Suprapubic skin (tissue), 4 donors: Measurements from ENCODE around the gene AARSD1. TPM values are rescaled to one million over a fixed set of nuclear protein-coding genes. Genes with fewer than 3 reads are reported as not detected.
A peak's percentile ranks its signal among the peaks of the same experiment; 100 is the strongest.
"Not testable (repeated sequence)": the region's sequence is repeated elsewhere in the genome, so short reads cannot be mapped to it uniquely, and the experiment has no call there.

Experiments
- DNase-seq, 2 donors: peaks; one replicate each; pipeline ENCODE4 v3.0.0-alpha.2; 2019; ENCODE audit warnings: low spot score in 2 of 2
- H3K27ac ChIP-seq: fragments of 200-600 bp; sonication (generic); one replicate; pipeline ENCODE4 v1.5.1; 2019
- H3K27me3 ChIP-seq: fragments of 200-600 bp; sonication (generic); one replicate; pipeline ENCODE4 v1.5.1; 2019
- H3K36me3 ChIP-seq: fragments of 200-600 bp; sonication (generic); one replicate; pipeline ENCODE4 v1.5.1; 2019
- H3K4me1 ChIP-seq: fragments of 200-600 bp; sonication (generic); one replicate; pipeline ENCODE4 v1.5.1; 2019
- H3K4me3 ChIP-seq: fragments of 200-600 bp; sonication (generic); one replicate; pipeline ENCODE4 v1.5.1; 2019; ENCODE audit warnings: mild to moderate bottlenecking
- H3K9me3 ChIP-seq: fragments of 200-600 bp; sonication (generic); one replicate; pipeline ENCODE4 v1.5.1; 2019
- EP300 ChIP-seq: sonication (generic); formaldehyde crosslinking; IDR thresholded peaks from one replicate; pipeline ENCODE4 v1.6.1; 2017; ENCODE audit warnings: antibody characterized with exemption
- POLR2A ChIP-seq, 2 donors: fragments of 450-650 bp; IDR thresholded peaks; one replicate each; pipeline ENCODE4 v1.6.1; 2017; ENCODE audit warnings: antibody characterized with exemption in 2 of 2, mild to moderate bottlenecking in 2 of 2, moderate library complexity in 2 of 2
- POLR2AphosphoS5 ChIP-seq, 3 donors: sonication (generic); formaldehyde crosslinking; IDR thresholded peaks; one replicate each; pipeline ENCODE4 v1.6.1; 2017; ENCODE audit warnings: antibody characterized with exemption in 3 of 3
- WGBS: methylation state at CpG from one replicate; pipeline ENCODE4 v1.1.5; 2018; 5-methylcytosine and 5-hydroxymethylcytosine counted together
- total RNA-seq, 4 donors: library from RNA; depleted of rRNA; stranded (reverse); fragments of >200 nt; gene quantifications; one replicate each; pipeline ENCODE4 v1.1.0, GENCODE V29; 2016
- TF ChIP-seq, protein P1 (sequence below), 2 donors: fragments of 200-600 bp in 1 of 2; fragments of 450-650 bp in 1 of 2; sonication (generic) in 1 of 2; IDR thresholded peaks; one replicate each; pipeline ENCODE4 v1.5.1; 2016 to 2019; ENCODE audit warnings: antibody characterized with exemption in 2 of 2, mild to moderate bottlenecking in 1 of 2, moderate library complexity in 1 of 2

The AARSD1 gene
- total RNA-seq, 4 donors from 2014 or later = 13.6 to 25.1 (median 16.9) TPM

DNA sequence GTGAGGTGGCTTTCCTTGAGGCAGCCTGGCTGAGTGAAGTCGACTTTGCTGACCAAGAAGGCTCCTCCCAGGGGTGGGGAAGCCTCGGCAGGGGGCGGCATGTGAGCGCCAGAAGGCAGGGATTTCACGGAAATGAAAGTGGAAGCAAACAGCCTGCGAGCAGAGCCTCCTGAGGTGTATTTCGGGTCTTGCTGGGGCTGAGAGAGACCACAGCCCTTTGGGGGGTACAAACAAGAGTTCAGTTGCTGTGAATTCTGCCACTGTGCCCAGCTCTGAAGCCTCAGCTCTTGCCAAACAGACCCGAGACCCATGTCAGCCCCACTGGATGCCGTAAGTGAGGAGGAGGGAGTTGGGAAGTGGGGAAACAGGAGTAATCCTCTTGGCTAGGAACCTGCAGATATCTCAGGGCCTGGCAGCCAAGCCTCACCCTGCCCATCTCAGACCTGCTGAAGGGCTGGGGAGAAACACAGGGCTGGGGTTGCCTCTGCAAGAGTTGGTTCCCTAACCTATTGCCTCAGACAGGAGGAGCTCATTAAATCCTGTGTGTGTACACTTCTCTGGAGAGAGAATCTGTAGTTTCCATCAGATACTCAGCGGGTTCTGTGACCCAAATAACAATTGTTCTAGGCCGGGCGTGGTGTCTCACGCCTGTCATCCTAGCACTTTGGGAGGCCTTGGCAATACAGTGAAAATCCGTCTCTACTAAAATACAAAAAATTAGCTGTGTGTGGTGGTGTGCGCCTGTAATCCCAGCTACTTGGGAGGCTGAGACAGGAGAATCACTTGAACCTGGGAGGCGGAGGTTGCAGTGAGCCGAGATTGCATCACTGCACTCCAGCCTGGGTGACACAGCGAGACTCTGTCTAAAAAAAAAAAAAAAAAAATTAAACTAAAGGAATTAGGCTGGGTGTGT, 42.6 kb upstream of the AARSD1 start, which contains the start of gene IFI35:
Gene IFI35 (plus strand): TSS at position 146 of the 913 bp plus-strand sequence. CDS start 164 bp downstream, at position 310.
- DNase-seq = peak; percentile 92
- TF ChIP-seq, protein P1, sequence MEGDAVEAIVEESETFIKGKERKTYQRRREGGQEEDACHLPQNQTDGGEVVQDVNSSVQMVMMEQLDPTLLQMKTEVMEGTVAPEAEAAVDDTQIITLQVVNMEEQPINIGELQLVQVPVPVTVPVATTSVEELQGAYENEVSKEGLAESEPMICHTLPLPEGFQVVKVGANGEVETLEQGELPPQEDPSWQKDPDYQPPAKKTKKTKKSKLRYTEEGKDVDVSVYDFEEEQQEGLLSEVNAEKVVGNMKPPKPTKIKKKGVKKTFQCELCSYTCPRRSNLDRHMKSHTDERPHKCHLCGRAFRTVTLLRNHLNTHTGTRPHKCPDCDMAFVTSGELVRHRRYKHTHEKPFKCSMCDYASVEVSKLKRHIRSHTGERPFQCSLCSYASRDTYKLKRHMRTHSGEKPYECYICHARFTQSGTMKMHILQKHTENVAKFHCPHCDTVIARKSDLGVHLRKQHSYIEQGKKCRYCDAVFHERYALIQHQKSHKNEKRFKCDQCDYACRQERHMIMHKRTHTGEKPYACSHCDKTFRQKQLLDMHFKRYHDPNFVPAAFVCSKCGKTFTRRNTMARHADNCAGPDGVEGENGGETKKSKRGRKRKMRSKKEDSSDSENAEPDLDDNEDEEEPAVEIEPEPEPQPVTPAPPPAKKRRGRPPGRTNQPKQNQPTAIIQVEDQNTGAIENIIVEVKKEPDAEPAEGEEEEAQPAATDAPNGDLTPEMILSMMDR (IDR thresholded peaks at IDR 0.05) = peak in 1 of 2 donors; percentile 21
- peak in 1 of 2 donors; percentile 34 for TF ChIP-seq POLR2A (IDR thresholded peaks at IDR 0.05)
- no peak for TF ChIP-seq EP300
- peak in 1 of 3 donors; percentile 49 for TF ChIP-seq POLR2AphosphoS5 (IDR thresholded peaks at IDR 0.05)
- Histone ChIP-seq H3K27ac (peak within 1 kb of the TSS; percentile 95), H3K4me1 (peaks cover 42% of the 10 kb centered on the region), H3K4me3 (peak within 1 kb of the TSS; percentile 67), H3K36me3 (peaks cover 20% of the 10 kb centered on the region), H3K27me3 (no peaks in the 10 kb centered on the region), H3K9me3 (no peaks in the 10 kb centered on the region)
- WGBS = 16% methylated on average over 16 of the region's 18 CpGs

DNA sequence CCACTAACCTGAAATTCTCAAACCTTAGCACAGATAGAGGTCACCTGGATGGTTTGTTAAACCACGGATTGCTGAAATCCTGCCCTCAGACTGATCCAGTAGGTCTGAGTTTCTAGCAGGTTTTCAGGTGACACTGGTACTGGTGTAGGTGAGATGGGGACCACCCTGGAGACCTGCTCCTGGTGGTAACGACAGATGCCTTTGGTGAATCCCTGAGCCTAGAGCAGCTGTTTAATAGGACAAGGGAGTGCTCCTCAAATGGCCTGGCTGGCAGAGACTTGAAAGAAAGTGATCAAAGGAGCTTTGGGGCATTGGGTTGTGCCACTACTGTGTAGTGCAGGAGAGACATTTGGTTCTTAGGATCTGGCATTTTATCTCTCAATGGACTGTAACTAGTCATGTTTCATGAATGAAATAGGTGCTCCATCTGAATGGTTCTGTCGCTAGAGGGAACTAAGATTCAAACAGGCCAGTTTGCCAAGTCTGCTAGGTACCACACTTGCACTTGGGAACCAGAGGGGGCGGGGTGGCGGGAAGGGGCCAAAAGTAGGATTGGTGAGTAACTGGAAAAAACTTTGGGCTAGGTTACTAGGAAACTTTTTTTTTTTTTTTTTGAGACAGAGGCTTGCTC, 39.4 kb upstream of the AARSD1 start:
- no peak overlapping the region for H3K4me3 ChIP-seq
- no peaks in the 10 kb centered on the region for H3K27me3 ChIP-seq
- no peaks in the 10 kb centered on the region for H3K9me3 ChIP-seq
- 76% methylated on average over 5 of the region's 5 CpGs for WGBS
- H3K36me3 ChIP-seq = peaks cover 40% of the 10 kb centered on the region
- H3K27ac ChIP-seq = no peak overlapping the region
- no peak for DNase-seq
- TF ChIP-seq, protein P1 (IDR thresholded peaks at IDR 0.05) = no peak
- no peak for TF ChIP-seq POLR2AphosphoS5 (IDR thresholded peaks at IDR 0.05)
- TF ChIP-seq POLR2A (IDR thresholded peaks at IDR 0.05) = no peak
- TF ChIP-seq EP300 = no peak
- H3K4me1 ChIP-seq = peaks cover 35% of the 10 kb centered on the region

DNA sequence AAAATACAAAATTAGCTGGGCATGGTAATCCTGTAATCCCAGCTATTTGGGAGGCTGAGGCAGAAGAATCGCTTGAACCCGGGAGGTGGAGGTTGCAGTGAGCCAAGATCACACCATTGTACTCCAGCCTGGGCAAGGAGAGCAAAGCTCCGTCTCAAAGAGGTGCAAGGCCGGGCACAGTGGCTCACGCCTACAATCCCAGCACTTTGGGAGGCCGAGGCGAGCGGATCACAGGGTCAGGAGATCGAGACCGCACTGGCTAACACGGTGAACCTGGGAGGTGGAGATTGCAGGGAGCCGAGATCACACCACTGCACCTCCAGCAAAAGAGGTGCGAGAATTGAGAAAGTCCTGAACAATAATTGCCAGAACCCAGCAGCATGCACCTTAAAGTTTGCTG, 36.6 kb upstream of the AARSD1 start:
- not testable (repeated sequence) for DNase-seq, H3K4me3 ChIP-seq, H3K27me3 ChIP-seq, H3K27ac ChIP-seq, H3K9me3 ChIP-seq
- 94% methylated on average over 13 of the region's 13 CpGs for WGBS
- H3K36me3 ChIP-seq = peaks cover 40% of the 10 kb centered on the region
- H3K4me1 ChIP-seq = peaks cover 30% of the 10 kb centered on the region

DNA sequence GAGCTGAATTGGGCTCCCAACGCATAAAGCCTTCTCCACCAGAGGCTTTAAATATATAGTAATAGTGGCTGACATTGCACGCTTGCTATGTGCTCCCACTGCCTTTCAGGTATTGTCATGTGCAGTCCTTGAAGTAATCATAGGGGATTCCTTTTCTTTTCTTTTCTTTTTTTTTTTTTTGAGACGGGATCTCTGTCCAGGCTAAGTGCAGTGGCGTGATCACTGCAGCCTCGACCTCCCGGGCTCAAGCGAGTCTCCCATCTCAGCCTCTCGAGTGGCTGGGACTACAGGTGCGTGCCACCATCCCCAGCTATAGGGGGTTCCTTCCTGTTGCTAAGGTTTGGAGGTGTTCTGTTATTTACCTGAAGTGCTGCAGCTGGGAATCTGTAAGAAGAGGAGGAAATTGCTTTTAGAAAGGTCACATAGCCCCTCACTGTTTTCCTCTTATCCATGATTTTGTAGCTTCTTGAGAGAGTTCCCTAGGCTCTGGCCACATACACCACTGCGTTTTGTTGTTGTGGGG, 34.8 kb upstream of the AARSD1 start:
- peaks cover 40% of the 10 kb centered on the region for H3K36me3 ChIP-seq
- peaks cover 30% of the 10 kb centered on the region for H3K4me1 ChIP-seq
- H3K27ac ChIP-seq = peak overlapping the region; percentile 92
- DNase-seq = no peak
- H3K4me3 ChIP-seq = peak overlapping the region; percentile 81
- TF ChIP-seq, protein P1 (IDR thresholded peaks at IDR 0.05) = no peak
- no peak for TF ChIP-seq EP300
- TF ChIP-seq POLR2AphosphoS5 (IDR thresholded peaks at IDR 0.05) = no peak
- TF ChIP-seq POLR2A (IDR thresholded peaks at IDR 0.05) = no peak
- WGBS = 20% methylated on average over 10 of the region's 10 CpGs
- no peaks in the 10 kb centered on the region for H3K27me3 ChIP-seq
- no peaks in the 10 kb centered on the region for H3K9me3 ChIP-seq

DNA sequence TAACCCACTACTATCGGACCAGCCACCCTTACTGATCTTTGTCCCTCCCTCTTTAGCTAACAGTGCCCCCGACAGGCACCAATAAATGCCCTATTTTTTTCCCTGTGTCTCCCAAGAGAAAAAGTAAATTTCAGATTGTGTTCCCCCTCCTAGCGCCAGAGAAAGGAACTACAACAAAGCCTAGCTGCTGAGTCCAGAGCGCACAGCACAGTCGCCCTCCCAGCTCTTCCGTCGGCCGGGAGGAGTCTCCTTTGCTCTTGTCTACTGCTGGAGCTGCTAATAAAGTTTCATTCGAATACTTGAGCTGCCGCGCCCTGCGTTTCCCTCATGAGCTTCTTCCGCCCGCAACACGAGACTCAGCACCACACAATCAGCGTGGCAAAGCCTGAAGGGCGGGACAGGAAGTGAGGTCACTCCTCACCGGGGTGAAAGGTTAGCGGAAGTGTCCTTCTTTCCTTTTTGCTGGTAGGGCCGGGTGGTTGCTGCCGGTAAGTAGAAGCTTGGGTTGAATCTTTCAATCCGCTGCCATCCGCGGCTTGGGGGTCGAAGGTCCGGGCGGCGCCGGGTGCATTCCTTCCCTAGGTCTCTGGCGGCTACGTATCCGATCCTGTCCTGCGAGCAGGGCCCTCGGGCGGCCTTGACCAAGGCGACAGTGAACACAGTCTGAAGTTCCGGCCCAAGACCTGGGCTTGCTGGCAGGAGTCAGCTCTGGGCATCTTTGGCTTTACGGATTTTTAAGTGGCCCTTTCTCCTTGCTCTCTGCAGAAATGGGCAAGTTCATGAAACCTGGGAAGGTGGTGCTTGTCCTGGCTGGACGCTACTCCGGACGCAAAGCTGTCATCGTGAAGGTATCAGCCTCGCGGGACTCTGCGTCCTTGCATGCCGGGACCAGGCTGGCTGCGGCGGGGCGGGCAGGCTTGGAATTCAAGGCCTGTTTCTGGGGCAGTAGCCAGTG, 34.0 kb upstream of the AARSD1 start, which contains the start of gene RPL27:
Gene RPL27 (plus strand): TSS at position 436 of the 955 bp plus-strand sequence. CDS start 332 bp downstream, at position 768.
- 0% methylated on average over 31 of the region's 49 CpGs for whole genome bisulfite sequencing
- peaks cover 27% of the 10 kb centered on the region for H3K4me1 ChIP-seq

More for the DNA sequence above, 34.0 kb upstream of the AARSD1 start, which contains the start of gene RPL27:
- Histone ChIP-seq H3K9me3 (no peaks in the 10 kb centered on the region), H3K27ac (peak within 1 kb of the TSS; percentile 92), H3K36me3 (peaks cover 42% of the 10 kb centered on the region), H3K27me3 (no peaks in the 10 kb centered on the region), H3K4me3 (peak within 1 kb of the TSS; percentile 81)
- TF ChIP-seq POLR2AphosphoS5 (IDR thresholded peaks at IDR 0.05) = peak; percentile 85 to 99 (median 93)
- TF ChIP-seq EP300 = no peak
- TF ChIP-seq, protein P1 (IDR thresholded peaks at IDR 0.05) = peak; percentile 90 to 94
- peak in 1 of 2 donors; percentile 78 for TF ChIP-seq POLR2A (IDR thresholded peaks at IDR 0.05)
- peak; percentile 98 to 99 for DNase-seq
